ENCODE measurements around the gene ARID5B.

Gene ARID5B

DNA sequence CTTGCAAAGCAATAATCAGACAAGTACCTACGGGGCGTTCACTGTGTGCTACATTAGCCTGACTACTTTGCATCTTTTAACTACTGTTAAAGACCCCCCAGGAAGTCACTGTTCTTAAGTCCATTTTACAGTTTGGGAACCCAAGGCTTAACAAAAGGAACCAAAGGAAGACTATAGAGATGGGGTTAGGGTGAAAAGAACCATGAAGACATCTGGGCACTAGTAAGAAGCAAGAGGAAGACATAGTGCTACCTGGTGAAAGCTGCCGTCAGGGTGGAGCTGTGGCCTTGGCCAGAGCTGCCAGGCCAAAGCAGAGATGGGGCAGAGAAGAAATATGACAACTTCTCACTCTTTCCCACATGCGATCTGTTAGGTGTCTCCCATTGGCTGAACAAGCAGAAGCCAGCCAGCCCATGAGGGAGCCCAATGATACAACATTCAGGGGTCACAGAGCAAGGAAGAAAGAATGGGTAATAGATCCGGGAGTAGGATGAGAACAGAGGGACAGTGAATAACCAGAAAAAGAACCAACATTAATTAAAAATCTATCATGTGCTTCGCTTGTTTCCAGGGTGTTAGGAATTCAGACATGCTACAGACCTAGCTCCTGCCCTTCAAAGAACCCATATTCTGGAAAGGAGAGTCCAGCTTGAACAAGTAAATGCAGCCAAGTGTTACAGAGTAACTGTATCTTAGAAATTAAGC is 85.4 kb downstream of the ARID5B start:
- DNase-seq (ENCODE audit: insufficient read length, low spot score), result no peak
- no peak for FAIRE-seq

DNA sequence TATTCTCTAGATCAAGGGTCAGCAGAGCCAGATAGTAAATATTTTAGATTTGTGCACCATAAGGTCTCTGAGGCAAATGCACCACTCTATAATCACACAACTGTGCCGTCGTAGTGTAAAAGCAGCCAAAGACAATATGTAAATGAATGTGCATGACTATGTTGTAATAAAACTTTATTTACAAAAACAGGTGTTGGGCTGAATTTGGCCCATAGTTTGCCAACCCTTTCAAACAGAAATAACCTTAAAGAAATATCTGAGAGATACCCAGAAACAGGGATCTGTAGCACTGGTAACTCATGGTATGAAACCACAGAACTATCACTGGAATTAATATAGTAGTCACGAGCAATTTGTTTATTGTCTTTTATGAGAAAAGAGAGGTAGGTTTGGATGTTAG is 86.0 kb downstream of the ARID5B start:
- FAIRE-seq, result no peak
- DNase-seq (ENCODE audit: insufficient read length, low spot score), result no peak

DNA sequence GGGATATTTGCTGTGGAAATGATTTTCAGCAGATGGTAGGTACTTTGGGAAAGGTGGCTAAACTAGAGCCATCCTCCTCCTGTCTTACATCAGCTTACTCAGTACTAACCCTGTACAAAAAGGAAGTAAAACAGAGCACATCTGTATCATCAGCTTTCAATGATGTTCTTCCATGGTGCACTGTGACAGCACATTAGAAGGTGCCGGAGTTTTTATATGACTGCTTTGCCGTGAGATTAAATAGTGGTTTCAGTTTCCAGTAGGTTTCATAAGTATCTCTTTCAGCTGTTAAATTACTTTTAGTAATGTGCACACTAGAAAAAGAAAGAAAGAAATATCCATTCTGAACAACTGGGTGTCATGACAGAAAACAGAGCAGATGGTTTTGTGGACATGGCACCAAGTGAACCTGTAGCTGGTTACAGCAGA is 86.5 kb downstream of the ARID5B start:
- DNase-seq (ENCODE audit: insufficient read length, low spot score) (no peak), FAIRE-seq (no peak)

DNA sequence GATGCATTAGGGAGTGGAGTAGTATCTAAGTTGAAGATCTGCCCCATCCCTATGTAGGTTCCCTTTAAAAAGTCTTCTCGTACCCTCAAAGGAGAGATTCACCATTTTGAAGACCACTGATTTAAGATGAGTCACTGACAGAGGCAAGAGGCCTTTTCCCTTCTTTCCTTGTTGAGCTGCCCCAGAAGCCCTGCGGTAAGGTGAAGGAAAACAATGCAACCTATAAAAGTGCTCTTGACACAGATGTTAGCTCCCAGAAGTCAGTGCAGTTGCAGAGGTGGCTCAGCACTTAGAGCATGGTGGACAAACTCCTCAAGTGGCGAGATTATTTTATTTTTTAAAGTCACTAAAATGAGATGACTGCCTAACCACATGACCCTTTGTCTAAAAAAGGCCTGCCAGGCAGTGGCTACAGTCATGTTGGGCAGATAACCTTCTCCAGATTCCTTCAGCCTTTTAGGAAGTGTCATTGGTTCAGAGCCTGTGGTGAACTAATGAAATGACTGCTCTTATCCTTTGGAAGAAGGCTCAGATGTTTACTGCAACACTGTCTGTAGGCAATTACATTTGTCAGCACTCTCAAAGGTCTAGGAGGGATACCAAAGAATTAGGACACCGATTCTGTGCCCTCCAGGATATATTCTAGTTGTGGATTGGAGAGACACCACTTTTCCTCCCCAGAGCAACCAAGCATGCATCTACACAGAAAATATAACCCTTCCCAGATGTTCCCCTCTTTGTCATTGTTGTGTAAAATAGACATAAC is 88.7 kb downstream of the ARID5B start:
- DNase-seq (ENCODE audit: insufficient read length, low spot score) (no peak), FAIRE-seq (no peak)

DNA sequence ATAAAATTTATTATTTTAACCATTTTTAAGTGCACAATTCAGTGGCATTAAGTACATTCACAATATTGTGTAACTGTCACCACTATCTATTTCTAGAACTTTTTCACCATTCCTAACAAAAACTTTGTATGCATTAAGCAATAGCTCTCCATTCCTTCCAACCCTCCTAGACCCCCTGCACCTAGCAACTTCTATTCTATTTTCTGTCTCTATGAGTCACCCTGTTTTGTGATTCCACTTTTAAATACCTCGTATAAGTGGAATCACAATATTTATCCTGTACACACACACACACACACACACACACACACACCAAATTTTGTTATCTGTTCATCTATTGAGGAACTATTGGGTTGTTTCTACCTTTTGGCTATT is 89.2 kb downstream of the ARID5B start:
- no peak for DNase-seq (ENCODE audit: insufficient read length, low spot score)
- FAIRE-seq, result no peak

DNA sequence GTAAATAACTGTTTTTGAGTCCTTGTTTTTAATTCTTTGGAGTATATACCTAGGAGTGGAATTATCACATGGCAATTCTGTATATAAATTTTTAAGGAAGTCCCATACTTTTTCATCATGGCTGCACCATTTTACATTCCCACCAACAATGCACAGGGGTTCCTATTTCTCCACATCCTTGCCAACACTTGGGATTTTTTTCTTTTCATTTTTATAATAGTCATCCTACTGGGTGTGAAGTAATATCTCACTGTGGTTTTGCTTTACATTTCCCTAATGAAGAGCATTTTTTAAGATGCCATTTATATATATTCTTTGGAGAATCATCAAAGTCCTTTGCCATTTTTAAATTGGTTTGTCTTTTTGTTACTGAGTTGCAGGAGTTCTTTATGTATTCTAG is 89.7 kb downstream of the ARID5B start:
- DNase-seq (ENCODE audit: insufficient read length, low spot score) (no peak), FAIRE-seq (no peak)

DNA sequence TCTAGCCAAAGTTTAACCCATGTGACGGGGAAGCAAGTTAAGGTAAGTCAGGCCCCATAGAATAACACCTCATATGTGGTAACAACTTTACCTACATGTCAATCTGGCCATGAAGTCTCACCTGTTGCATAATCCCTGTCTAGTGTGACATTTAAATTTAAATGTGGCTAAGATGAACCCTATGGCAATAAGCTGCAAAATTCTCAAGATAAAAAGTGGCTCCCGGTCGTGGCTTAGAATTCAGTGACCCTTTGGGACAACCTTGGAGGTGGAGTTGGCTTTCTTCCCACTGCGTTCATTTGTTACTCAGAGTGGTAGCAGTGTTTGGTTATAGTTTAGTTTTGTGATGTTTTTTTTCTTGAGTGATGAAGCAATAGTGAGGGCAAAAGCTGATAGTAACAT is 90.6 kb downstream of the ARID5B start:
- no peak for FAIRE-seq
- no peak for DNase-seq (ENCODE audit: insufficient read length, low spot score)

DNA sequence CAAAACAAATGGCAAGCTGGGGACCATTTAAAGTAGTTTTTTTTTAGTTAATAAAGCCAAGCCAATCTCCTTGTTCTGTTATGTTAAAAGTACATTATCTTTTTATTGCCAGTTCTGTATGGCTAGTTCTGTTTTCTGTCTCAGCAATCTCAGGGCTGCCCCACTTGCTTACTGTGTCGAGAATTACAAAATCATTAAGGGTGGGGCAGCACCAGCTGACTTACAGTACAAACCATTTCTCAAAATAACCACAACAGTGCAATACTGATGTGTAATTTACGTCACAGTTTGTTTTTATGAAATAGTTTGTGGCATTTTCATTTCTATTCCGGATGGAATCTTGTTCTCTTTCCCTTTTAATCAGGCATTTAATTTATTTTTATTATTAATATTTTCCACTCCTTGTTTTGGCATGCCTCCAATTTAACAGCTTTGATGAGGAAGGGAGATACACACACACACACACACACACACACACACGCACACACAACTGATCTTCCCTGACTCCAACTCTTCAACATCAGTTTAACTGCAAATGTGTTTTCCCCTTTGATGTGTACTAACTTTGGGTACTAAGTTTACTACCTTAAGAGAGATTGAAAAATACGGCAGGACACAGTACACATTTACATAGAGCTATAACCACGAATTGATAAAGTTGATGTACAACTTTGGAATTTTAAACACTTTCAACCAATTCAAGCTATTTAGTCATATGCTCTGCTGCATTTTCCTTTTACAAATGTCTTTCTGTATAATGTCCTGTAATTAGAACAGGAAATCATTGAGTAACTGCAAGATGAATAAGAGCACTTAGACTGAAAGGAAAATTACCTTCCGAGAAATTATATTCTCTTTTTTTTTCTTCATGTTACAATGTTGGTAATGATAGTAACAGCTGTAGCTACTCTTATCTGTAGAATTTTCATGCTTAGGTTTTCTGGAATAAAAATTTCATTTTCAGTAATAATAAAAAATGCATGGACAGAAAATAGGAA is 91.5 kb downstream of the ARID5B start:
- DNase-seq (ENCODE audit: insufficient read length, low spot score) (peak; percentile 27), FAIRE-seq (no peak)

DNA sequence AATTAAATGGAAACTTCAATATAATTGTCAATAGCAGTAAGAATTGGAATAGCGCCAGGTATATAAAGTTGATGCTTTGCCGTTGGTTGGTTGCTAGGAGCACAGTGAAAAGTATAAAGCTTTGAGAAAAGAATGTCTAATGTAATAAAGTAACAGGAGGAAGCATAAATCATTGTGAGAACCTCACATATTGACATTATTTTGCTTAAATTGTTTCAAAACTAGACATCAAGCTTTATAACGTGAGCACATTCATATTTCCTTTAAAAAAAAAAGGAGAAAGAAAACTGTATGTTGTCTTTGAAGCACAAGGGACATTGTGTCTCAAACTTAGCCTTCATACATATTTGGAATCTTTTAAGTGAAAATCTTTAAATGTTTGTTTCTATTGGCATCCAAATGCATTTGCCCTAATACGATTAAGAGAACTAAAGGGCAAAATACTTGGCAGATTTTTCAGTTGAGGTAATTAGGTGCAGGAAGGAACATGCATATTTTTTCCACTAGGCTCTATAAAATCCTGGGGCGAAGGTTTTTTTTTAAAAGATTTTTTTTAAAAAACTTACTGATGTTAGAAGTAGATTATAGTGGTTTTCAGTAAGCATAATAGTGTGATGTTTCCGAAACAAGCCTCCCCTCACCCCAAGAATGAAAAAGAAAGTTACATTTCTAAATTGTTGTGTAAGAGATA is 92.4 kb downstream of the ARID5B start:
- FAIRE-seq, result no peak

DNA sequence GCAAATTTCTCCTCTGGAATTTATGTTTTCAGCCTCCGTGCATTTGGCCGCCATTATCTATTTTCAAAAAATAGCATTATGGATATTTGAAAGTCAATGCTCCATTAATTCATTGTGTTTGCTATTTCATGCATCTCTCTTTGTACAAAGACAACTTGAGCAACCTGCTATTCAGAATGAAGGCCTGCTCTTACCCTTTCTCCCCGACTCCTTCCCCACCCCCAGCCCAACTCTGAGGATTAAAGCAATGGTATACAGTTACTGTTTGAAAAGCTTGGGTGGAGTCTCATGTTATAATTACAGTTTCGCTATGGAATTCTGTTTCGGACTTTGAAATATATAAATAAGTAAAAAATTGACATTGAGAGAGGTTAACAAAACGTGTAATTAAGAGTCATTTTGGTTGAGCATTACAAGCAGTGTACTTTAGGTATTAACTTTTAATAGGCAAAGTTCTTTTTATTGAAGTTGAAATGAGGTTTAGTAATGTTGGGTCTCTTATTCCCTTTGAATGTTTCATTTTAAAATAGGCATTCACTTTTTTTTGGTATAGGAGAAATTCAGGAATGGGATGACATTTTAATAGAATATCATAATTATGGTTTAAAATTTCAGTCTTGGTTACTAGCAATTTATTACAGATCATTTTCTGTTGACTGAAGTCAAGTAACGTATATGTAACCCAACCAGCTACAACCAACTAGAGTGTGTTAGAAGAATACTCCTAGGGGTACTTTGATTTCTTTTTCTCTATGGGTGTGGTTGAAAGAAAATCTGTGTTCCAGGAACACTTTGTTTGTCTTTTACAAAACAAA is 93.1 kb downstream of the ARID5B start:
- DNase-seq (ENCODE audit: insufficient read length, low spot score) (no peak), FAIRE-seq (no peak)

More for the DNA sequence above, 92.4 kb downstream of the ARID5B start:
- no peak for DNase-seq (ENCODE audit: insufficient read length, low spot score)

DNA sequence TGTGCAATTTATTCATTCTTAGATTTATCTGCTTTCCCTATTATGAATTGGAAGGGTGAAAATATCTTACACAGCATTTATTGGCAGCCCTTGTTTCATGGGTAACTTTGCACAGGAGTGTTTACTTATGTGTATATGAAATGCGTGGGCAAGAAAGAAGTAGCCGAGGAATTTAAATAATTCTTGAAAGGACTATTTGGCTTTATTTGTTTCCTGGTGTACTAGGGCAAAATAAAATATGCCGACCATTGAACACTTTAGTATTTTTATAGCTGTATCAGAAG is 93.7 kb downstream of the ARID5B start:
- FAIRE-seq (no peak), DNase-seq (ENCODE audit: insufficient read length, low spot score) (no peak)

DNA sequence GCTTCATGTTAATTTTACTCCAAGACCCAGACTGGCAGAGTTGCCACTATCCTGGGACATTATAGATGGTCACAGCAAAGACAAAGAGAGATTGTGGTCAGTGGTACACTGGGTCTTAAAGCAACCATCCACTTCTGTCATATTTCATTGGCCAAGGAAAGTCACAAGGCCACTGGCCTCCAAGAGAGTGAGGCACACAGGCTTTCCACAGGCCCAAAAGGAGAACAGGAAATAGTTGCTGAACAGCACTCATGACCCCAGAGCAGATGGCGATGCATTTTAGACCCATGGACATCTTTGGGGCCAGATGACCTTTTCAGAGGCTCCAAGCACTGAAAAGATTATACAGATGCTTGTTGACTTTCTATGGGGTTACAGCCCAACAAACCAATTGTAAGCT is 97.4 kb downstream of the ARID5B start:
- no peak for FAIRE-seq
- DNase-seq (ENCODE audit: insufficient read length, low spot score), result no peak

DNA sequence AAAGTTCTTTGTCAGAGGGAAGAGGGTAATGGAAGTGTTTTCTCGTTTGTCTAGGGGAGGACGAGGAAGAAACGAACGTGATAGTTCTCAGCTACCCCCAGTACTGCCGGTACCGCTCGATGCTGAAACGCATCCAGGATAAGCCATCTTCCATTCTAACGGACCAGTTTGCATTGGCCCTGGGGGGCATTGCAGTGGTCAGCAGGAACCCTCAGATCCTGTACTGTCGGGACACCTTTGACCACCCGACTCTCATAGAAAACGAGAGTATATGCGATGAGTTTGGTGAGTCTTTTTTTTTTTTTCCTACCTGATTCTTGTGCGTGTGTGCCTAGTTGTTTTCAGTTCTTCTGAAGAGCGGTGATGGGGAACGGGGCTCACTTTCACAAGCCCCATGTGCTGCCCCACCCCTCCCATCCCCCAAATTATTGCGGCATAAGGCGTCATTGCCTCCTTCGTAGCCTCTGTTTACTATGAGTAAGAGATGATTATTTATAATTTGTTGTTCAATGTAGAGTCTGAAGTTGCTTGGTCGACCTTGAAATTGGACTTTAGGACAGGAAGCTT is 98.6 kb downstream of the ARID5B start:
- FAIRE-seq, result no peak
- no peak for DNase-seq (ENCODE audit: insufficient read length, low spot score)

DNA sequence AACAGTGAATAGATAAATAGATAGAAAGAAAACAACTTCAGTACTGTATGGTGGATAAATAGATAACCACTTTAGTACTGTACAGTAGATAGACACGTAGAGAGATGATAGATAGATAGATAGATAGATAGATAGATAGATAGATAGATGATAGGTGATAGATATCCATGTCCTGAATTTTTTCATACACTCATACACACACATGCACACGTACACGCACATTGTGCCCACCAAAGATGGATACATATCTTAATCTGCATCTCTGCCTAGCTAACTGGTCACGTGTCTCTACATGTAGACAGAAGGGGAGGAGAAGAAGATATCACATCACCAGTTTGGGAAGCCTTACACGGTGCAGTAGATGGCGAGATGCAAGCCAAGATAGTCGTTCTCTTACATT is 99.2 kb downstream of the ARID5B start:
- FAIRE-seq (no peak), DNase-seq (ENCODE audit: insufficient read length, low spot score) (no peak)

DNA sequence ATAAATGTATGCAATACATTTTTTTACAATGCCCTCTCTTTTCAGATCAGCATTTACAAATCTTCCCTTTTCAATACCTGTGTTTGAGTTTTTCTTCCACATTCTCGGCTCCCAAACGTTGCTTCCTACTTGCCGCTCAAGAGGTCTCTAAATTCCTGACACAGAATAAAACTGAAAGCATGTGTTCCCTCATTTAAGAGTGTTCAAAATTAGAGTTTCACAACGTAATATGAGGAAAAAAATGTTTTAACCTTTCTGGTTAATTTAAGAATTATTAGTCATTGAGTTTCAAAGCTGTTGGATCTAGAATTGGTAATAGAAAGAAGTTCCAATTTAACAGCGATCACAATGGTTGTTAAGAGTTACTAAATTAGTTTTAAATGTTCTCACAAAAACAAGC is 100.4 kb downstream of the ARID5B start:
- FAIRE-seq, result no peak

DNA sequence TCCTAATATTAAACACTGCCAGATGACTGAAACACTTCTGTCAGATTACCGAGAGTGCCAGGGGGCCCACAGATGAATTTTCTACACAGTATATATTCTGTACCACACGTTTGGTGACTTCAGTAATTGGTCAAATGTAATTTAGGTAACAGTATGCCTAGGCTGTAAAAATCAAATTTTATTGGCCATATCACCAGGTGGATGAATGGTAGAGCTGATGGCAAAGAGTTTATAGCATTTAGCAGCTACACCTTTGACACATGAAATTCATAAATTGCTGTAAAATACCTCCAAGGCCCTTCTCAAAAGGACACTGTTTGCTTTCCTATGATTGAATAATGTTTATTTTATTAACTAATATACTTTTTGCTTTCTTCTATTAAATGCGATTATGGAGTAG is 101.3 kb downstream of the ARID5B start:
- DNase-seq (ENCODE audit: insufficient read length, low spot score) (no peak), FAIRE-seq (no peak)

More for the DNA sequence above, 100.4 kb downstream of the ARID5B start:
- DNase-seq (ENCODE audit: insufficient read length, low spot score), result no peak

DNA sequence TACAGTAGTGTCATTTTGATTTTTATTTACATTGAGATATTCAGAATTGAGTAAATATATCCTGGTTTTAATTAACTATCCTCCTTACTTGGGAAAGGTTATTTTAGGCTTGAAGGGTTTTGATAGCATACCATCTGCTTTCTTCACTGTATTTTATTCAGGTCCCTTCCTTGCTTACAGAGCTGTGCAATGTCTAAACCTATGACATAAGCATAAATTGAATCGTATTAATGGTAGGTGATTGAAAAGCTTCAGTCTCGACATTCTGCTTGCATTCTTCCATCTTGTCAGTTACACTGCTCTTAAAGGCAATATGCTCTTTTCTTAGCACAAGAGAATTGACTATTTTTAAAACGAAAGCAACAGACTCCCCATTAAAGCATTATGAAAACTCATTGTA is 102.5 kb downstream of the ARID5B start:
- no peak for FAIRE-seq
- DNase-seq (ENCODE audit: insufficient read length, low spot score), result no peak

DNA sequence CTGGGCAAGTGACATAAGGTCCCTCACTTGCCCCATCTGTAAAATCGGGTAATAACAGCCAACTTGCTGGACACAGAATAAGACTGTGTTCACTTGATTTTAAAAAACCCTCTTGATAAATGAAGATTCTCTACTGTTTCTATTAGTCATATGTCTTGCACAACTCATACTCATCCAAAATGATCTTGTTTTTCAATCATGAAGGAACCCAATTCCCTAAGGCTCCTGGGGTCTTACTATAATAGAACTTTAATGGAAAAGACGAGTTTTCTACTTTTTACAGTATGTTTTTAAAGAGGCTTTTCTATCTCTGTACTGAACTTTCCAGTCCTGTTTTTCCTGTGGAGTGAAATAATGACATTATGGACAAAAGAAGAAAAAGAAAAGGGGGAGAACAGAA is 103.8 kb downstream of the ARID5B start:
- DNase-seq (ENCODE audit: insufficient read length, low spot score) (no peak), FAIRE-seq (no peak)

DNA sequence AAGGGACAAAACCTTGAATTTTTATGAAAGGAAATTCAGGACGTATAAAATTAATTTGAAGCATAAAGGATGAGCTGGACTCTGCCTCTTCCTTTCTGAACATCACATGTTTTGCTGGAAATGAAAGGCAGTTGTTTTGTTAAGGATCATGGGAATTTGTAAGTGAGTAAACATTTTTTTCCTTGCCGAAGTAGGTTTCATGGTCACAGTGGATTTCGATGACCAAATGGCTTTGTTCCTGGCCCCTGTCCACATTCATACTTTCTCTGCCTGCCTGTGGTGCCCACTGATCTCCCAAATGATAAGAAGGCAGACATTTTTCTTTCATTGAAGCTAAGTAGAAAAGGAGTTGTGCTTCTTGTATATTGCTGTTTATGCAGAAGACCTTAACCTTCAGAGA is 104.2 kb downstream of the ARID5B start:
- FAIRE-seq, result no peak
- DNase-seq (ENCODE audit: insufficient read length, low spot score), result no peak

DNA sequence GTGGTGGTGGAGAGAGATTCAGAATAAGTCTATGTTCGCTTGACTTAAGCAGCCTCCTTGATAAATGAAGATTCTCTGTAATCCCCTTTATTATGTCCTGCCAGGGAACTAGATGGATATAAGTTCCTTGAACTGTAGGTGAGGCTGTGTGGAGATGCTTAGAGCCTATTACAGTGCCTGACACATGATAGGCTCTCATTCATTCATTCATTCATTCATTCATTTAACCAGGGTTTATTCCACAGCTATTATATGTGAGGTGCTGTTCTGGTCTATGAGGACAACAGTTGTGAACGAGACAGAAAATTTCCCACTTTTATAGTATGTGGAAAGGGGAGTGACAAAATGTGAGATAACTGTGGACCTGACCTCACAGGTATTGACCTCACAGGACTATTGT is 105.6 kb downstream of the ARID5B start:
- DNase-seq (ENCODE audit: insufficient read length, low spot score) (no peak), FAIRE-seq (no peak)

Measured in HTR-8/SVneo (cell line).